Body of pancreas (tissue), 4 donors: ENCODE results near the gene KCNC1.

Experiments
- CTCF ChIP-seq, 7 experiments: fragments of 450-650 bp in 4 of 7; fragments of 200-600 bp in 3 of 7; sonication (generic) in 3 of 7; IDR thresholded peaks; one replicate each; pipeline ENCODE4 v1.5.1; 2016 to 2019; ENCODE audit warnings: antibody characterized with exemption in 7 of 7
- POLR2A ChIP-seq, 3 donors: fragments of 450-650 bp; IDR thresholded peaks; one replicate each; pipeline ENCODE4 v1.6.1; 2016; ENCODE audit warnings: antibody characterized with exemption in 3 of 3, mild to moderate bottlenecking in 2 of 3

- TF ChIP-seq CTCF (IDR thresholded peaks at IDR 0.05) (no peak), POLR2A (IDR thresholded peaks at IDR 0.05) (no peak)
Observed at GRCh38 chr11:17790453-17790852, 55.9 kb downstream of the KCNC1 start.
